Hepatocyte (in vitro differentiated cells): ENCODE measurements around the gene CCDC27.

Experiments
- EZH2 ChIP-seq: fragments of 200-600 bp; sonication (generic); IDR thresholded peaks from 2 replicates; pipeline ENCODE4 v1.6.1; 2016; ENCODE audit warnings: antibody characterized with exemption, mild to moderate bottlenecking, borderline replicate concordance
- EZH2phosphoT487 ChIP-seq: fragments of 200-600 bp; sonication (generic); IDR thresholded peaks from one replicate; pipeline ENCODE4 v1.6.1; 2018; ENCODE audit warnings: antibody characterized with exemption, mild to moderate bottlenecking, low read depth, moderate library complexity; ENCODE audit not compliant: unreplicated experiment, severe bottlenecking
- TF ChIP-seq, protein P1 (sequence below): fragments of 200-600 bp; sonication (generic); IDR thresholded peaks from 2 replicates; pipeline ENCODE4 v1.5.1; 2016; ENCODE audit warnings: antibody characterized with exemption, mild to moderate bottlenecking; ENCODE audit not compliant: poor library complexity

- TF ChIP-seq, protein P1, sequence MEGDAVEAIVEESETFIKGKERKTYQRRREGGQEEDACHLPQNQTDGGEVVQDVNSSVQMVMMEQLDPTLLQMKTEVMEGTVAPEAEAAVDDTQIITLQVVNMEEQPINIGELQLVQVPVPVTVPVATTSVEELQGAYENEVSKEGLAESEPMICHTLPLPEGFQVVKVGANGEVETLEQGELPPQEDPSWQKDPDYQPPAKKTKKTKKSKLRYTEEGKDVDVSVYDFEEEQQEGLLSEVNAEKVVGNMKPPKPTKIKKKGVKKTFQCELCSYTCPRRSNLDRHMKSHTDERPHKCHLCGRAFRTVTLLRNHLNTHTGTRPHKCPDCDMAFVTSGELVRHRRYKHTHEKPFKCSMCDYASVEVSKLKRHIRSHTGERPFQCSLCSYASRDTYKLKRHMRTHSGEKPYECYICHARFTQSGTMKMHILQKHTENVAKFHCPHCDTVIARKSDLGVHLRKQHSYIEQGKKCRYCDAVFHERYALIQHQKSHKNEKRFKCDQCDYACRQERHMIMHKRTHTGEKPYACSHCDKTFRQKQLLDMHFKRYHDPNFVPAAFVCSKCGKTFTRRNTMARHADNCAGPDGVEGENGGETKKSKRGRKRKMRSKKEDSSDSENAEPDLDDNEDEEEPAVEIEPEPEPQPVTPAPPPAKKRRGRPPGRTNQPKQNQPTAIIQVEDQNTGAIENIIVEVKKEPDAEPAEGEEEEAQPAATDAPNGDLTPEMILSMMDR, result no peak
- TF ChIP-seq EZH2, result no peak
- TF ChIP-seq EZH2phosphoT487, result no peak
Measured at GRCh38 chr1:3727825-3728776, 24.1 kb upstream of the CCDC27 start.
